ENCODE data around the gene SMAD4.
"Not testable (repeated sequence)": the region's sequence is repeated elsewhere in the genome, so short reads cannot be mapped to it uniquely, and the experiment has no call there.

Gene SMAD4

DNA sequence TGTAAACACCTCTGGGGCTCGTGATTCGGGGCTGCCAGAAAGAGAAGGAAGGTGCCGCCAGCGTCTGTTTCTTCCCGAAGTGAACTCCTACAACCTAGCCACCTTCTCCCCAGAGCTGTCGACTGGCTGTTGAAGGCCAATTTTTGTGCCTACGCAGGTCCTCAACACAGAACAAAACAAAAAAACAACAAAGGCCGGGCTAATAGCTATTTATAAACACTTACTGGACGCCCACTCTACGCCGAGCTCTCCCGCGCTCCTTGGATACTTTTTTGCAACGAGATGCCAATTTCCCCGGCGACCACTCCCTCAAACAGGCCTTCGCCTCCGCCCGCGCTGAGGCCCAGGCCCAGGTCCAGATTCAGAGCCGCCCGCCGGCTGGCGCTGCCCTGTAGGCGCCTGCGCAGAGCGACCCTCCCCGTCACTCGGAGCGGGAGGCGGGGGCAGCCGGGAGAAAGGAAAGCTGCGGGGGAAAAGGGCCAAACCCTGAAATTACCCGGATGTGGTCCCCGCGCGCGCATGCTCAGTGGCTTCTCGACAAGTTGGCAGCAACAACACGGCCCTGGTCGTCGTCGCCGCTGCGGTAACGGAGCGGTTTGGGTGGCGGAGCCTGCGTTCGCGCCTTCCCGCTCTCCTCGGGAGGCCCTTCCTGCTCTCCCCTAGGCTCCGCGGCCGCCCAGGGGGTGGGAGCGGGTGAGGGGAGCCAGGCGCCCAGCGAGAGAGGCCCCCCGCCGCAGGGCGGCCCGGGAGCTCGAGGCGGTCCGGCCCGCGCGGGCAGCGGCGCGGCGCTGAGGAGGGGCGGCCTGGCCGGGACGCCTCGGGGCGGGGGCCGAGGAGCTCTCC, at the start of gene SMAD4:
SMAD4 (plus strand) TSS at position 520 of the 843 bp plus-strand sequence. CDS start 16,834 bp downstream, outside the sequence.
- peak; percentile 99 for DNase-seq (ENCODE audit: low read depth)

DNA sequence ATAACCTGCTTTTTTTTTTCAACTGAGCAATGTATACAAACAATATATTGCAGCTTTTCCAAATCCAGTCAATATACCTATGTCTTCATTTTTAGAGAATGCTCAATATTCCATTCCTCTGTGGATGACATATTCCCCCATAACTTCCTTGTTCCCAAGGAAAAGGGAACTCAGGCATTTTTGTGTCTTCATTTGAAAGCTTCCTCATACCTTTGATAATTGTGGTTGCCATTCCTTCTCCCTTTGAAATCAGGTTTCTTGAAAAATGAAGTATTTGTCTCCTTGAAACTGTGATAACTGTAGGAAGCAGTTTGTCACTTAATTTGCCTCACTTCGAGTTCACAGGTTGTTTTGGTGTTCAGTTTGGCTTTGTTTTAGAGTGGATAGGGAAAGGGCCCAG, 48.6 kb upstream of the SMAD4 start:
- DNase-seq (ENCODE audit: low read depth): no peak

- DNase-seq (ENCODE audit: low read depth): no peak
These were observed 47.8 kb upstream of the SMAD4 start for GRCh38 chr18:50982086-50982801.

DNA sequence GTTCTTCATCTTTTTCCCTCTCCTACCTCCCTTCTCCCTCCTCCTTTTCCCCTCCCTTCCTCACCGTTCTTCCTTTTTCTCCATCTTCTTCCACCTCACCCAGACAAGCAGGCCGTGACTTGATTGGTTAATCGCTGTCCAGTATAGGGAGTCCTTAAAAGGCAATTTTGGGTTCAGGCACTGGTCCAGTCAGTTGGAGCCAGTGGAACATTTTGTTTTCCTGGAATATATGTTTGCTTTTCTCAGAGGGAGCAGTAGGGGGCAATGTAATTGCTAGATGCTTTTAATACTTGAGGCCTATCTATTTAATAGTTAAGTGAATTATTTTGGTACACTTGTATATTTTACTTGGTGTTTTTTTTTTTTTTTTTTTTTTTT, 47.2 kb upstream of the SMAD4 start:
- DNase-seq (ENCODE audit: low read depth): no peak

GRCh38 chr18:50986360-50987087, 43.5 kb upstream of the SMAD4 start:
- no peak for DNase-seq (ENCODE audit: low read depth)

- DNase-seq (ENCODE audit: low read depth): no peak
These were observed 42.8 kb upstream of the SMAD4 start for GRCh38 chr18:50987261-50987660.

GRCh38 chr18:50989711-50990110, 40.3 kb upstream of the SMAD4 start:
- no peak for DNase-seq (ENCODE audit: low read depth)

DNA sequence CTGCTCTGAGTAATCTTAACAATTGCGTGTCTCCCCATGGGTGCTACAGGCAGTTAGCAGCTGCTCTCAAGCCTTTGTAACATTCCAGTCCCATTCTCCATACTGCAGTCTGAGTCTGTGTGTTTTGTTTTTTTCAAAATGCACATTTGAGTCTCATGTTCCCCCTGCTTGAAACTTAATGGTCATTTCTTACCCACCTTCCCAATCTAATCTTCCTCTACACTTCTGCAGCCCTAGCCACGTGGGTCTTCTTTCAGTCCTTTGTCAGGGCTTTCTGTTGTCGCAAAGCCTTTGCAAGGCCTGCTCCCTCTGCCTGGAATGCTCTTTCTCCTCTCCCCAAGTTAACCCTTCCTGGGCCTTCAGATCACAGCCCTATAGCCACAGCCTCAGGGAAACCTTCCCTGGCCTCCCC, 37.7 kb upstream of the SMAD4 start:
- DNase-seq (ENCODE audit: low read depth): no peak

- DNase-seq (ENCODE audit: low read depth): no peak
These were observed 36.0 kb upstream of the SMAD4 start for GRCh38 chr18:50994031-50994430.

DNA sequence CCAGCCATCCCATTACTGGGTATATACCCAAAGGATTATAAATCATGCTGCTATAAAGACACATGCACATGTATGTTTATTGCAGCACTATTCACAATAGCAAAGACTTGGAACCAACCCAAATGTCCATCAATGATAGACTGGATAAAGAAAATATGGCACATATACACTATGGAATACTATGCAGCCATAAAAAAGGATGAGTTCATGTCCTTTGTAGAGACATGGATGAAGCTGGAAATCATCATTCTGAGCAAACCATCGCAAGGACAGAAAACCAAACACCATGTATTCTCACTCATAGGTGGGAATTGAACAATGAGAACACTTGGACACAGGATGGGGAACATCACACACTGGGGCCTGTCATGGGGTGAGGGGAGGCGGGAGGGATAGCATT, 26.8 kb upstream of the SMAD4 start:
- not testable (repeated sequence) for DNase-seq (ENCODE audit: low read depth)

GRCh38 chr18:51006061-51006818, 23.8 kb upstream of the SMAD4 start:
- DNase-seq (ENCODE audit: low read depth): no peak

GRCh38 chr18:51006948-51007789, 22.8 kb upstream of the SMAD4 start:
- DNase-seq (ENCODE audit: low read depth): no peak

GRCh38 chr18:51007790-51008139, 22.2 kb upstream of the SMAD4 start:
- DNase-seq (ENCODE audit: low read depth): no peak

GRCh38 chr18:51009072-51009471, 20.9 kb upstream of the SMAD4 start:
- no peak for DNase-seq (ENCODE audit: low read depth)

- DNase-seq (ENCODE audit: low read depth): no peak
These were observed 19.8 kb upstream of the SMAD4 start for GRCh38 chr18:51010218-51010617.

DNA sequence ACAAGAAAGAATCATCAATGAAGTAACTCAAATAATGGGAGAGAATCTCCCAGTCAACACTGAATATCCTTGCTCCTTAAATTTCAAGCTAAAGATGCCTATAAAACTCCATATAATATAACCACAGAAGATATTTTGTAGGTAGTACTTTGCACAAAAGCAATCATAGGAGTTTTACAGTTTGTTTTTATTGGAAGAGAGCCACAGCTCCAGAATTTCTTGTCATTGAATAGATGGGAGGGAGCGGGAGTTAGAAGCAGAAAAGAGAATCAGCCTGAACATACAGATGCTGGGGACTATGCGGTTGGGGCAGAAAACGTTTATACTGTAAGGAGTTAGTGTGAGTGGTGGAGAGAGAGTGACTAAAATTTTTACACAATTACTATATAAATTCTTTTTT, 18.3 kb upstream of the SMAD4 start:
- DNase-seq (ENCODE audit: low read depth): no peak

DNA sequence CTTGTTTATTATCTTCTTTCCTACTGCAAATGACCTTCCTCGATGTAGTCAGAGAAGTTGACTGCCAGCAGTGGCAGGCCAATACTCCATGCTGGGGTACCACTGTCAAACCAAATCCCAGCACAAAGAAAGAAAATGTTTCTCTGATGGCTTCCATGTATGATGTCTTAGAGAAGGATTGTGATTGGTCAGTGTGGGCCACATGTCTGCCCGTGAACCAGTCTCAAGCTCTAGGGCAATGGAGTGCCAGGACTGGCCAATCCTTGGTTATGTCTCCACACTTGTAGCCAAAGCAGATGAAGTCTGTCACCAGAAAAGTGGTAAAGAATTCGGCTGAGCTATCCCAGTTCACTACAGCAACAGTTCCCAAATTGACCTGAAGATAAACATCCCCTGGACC, 17.6 kb upstream of the SMAD4 start:
- no peak for DNase-seq (ENCODE audit: low read depth)

DNA sequence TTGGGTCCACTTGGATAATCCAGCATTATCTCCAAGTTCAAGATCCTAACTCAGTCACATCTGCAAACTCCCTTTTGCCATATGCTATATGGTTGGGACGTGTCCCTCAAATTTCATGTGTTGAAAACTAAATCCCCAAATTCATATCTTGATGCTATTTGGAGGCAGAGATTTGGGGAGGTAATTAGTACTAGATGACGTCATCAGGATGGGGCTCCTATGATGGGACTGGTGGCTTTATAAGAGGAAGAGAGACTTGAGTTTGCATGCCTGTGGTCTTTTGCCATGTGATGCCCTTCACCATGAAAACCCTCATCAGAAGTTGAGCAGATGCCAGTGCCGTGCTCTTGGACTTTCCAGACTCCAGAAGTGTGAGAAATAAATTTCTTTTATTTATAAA, 16.8 kb upstream of the SMAD4 start:
- no peak for DNase-seq (ENCODE audit: low read depth)

DNA sequence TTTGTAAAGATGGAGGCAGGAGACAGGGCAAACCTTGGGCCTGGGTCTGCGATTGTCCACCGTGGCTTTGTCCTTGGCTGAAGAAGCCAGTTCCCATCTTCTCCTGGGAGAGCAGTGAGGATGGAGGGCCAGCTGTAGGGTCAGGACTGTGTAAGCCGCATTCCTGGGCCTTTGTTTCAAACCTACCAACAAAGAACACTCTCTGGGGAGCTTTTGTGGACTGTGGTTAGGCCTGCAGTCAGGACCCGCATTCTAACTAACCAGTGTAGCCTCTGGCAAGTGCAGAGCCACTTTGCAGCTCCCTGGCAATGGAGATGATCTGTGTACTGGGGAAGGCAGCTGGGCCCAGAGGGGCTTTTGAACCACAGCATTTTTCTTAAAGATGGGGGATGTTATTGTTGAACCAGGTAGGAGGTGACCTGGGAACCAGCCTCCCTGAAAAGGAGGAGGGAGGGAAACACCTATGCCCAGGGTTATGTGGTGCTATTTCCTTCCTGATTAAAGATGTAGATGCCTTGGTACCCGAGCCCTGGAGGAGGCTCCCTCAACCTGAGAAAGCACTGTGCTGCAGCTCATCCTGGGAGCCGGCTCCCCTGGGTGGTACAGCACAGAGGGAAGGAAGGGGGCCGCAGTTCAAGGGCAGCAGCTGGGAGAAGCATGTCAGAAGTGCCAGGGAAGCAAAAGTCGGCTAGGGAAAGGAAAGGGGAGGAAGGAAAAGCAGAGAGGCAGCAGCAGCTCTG, 12.7 kb upstream of the SMAD4 start:
- no peak for DNase-seq (ENCODE audit: low read depth)

DNA sequence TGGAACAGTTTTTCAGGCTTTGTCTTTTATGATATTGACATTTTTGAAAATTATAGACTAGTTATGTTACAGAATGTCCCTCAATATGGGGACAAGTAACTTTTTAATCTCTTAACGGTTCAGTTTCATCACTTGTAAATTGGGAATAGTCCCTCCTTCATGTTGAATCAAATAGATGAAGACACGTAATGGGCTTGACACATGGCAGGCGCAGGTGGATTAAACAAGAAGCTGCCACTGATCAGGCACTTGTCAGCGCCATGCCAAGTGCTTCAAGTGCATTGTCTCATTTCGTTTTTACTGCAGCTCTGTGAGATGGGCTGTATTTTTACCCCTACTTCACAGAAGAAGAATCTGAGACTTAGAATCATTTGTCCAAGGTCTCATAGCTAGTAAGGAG, 9.5 kb upstream of the SMAD4 start:
- no peak for DNase-seq (ENCODE audit: low read depth)
